ENCODE data around the gene TTC39C.

Gene TTC39C

GRCh38 chr18:23992089-23992940 is 22.2 kb upstream of the TTC39C start:
- no peak for DNase-seq (ENCODE audit: low read depth)

- no peak for DNase-seq (ENCODE audit: low read depth)
These were observed 21.6 kb upstream of the TTC39C start for GRCh38 chr18:23992941-23993280.

GRCh38 chr18:23994361-23994902 is 20.1 kb upstream of the TTC39C start:
- peak; percentile 58 for DNase-seq (ENCODE audit: low read depth)

GRCh38 chr18:23995180-23995579 is 19.4 kb upstream of the TTC39C start:
- DNase-seq (ENCODE audit: low read depth) = no peak

- no peak for DNase-seq (ENCODE audit: low read depth)
These were observed 16.5 kb upstream of the TTC39C start for GRCh38 chr18:23998018-23998417.

- DNase-seq (ENCODE audit: low read depth) = no peak
These were observed 15.7 kb upstream of the TTC39C start for GRCh38 chr18:23998820-23999219.

GRCh38 chr18:24000613-24001490 is 13.7 kb upstream of the TTC39C start:
- no peak for DNase-seq (ENCODE audit: low read depth)

- no peak for DNase-seq (ENCODE audit: low read depth)
These were observed 12.1 kb upstream of the TTC39C start for GRCh38 chr18:24002479-24002878.

GRCh38 chr18:24003288-24003687 is 11.3 kb upstream of the TTC39C start:
- DNase-seq (ENCODE audit: low read depth) = no peak

GRCh38 chr18:24003903-24004640 is 10.5 kb upstream of the TTC39C start:
- no peak for DNase-seq (ENCODE audit: low read depth)

GRCh38 chr18:24006712-24007313 is 7.7 kb upstream of the TTC39C start:
- DNase-seq (ENCODE audit: low read depth) = no peak

- DNase-seq (ENCODE audit: low read depth) = no peak
These were observed 5.3 kb upstream of the TTC39C start for GRCh38 chr18:24009246-24009645.

GRCh38 chr18:24009651-24010333 is 4.8 kb upstream of the TTC39C start:
- no peak for DNase-seq (ENCODE audit: low read depth)

GRCh38 chr18:24010673-24011072 is 3.9 kb upstream of the TTC39C start:
- no peak for DNase-seq (ENCODE audit: low read depth)

- no peak for DNase-seq (ENCODE audit: low read depth)
These were observed 3.2 kb upstream of the TTC39C start for GRCh38 chr18:24011123-24011917.

GRCh38 chr18:24013051-24013450 is 1.5 kb upstream of the TTC39C start:
- no peak for DNase-seq (ENCODE audit: low read depth)

- peak; percentile 79 for DNase-seq (ENCODE audit: low read depth)
These were observed 558 bp downstream of the TTC39C start for GRCh38 chr18:24014986-24015638.

- no peak for DNase-seq (ENCODE audit: low read depth)
These were observed 1.4 kb downstream of the TTC39C start for GRCh38 chr18:24015639-24016631.

GRCh38 chr18:24016643-24017042 is 2.1 kb downstream of the TTC39C start:
- DNase-seq (ENCODE audit: low read depth) = no peak
